ENCODE data around the gene EXD2.
"Not testable (repeated sequence)": the region's sequence is repeated elsewhere in the genome, so short reads cannot be mapped to it uniquely, and the experiment has no call there.

EXD2 gene

GRCh38 chr14:69153873-69154270 lies 37.4 kb upstream of the EXD2 start:
- peak overlapping the region; percentile 90 for H3K4me3 ChIP-seq
- H3K4me2 ChIP-seq = peak overlapping the region; percentile 82
- peaks cover 15% of the 10 kb centered on the region; the same call in 1 of the 2 replicates for H3K27me3 ChIP-seq
- no peak for TF ChIP-seq Cebpa-rat (IDR thresholded peaks at IDR 0.05)
- H4K20me1 ChIP-seq = peaks cover 25% of the 10 kb centered on the region
- no peak overlapping the region for H3K27ac ChIP-seq
- no peaks in the 10 kb centered on the region for H3K9me3 ChIP-seq
- H3K4me1 ChIP-seq = peaks cover 28% of the 10 kb centered on the region
- H3K9ac ChIP-seq = peak overlapping the region; percentile 94
- H3K36me3 ChIP-seq = peaks cover 12% of the 10 kb centered on the region

GRCh38 chr14:69154779-69155178 lies 36.5 kb upstream of the EXD2 start:
- TF ChIP-seq Cebpa-rat (IDR thresholded peaks at IDR 0.05) = no peak
- no peak overlapping the region for H3K4me2 ChIP-seq

DNA sequence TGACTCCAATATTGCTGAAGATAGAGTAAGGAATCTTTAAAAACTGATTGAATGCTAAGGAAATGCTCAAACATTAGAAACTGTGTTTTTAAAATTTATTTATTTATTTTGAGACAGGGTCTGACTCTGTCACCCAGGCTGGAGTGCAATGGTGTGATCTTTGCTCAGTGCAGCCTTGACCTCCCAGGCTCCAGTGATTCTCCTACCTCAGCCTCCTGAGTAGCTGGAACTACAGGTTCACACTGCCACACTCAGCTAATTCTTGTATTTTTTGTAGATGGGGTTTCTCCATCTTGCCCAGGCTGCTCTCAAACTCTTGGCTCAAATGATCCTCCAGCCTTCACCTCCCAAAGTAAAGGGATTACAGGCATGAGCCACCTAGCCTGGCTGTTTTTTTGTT lies 35.1 kb upstream of the EXD2 start:
- Histone ChIP-seq H3K4me1 (peaks cover 8% of the 10 kb centered on the region), H3K9me3 (no peaks in the 10 kb centered on the region), H3K9ac (no peak overlapping the region), H3K4me2 (no peak overlapping the region), H4K20me1 (peaks cover 1% of the 10 kb centered on the region; the same call in 1 of the 2 replicates), H3K27ac (no peak overlapping the region), H3K27me3 (peaks cover 15% of the 10 kb centered on the region; the same call in 1 of the 2 replicates), H3K36me3 (no peaks in the 10 kb centered on the region), H3K4me3 (no peak overlapping the region)
- no peak for TF ChIP-seq Cebpa-rat (IDR thresholded peaks at IDR 0.05)

More at GRCh38 chr14:69154779-69155178, 36.5 kb upstream of the EXD2 start:
- H4K20me1 ChIP-seq = peaks cover 16% of the 10 kb centered on the region
- no peak overlapping the region for H3K4me3 ChIP-seq
- H3K4me1 ChIP-seq = peaks cover 22% of the 10 kb centered on the region
- H3K27ac ChIP-seq = no peak overlapping the region
- H3K9me3 ChIP-seq = no peaks in the 10 kb centered on the region
- H3K9ac ChIP-seq = no peak overlapping the region
- H3K36me3 ChIP-seq = 0 out of 2 replicates have a peak, but pooled peaks cover 2% of the 10 kb centered on the region
- peaks cover 15% of the 10 kb centered on the region; the same call in 1 of the 2 replicates for H3K27me3 ChIP-seq

DNA sequence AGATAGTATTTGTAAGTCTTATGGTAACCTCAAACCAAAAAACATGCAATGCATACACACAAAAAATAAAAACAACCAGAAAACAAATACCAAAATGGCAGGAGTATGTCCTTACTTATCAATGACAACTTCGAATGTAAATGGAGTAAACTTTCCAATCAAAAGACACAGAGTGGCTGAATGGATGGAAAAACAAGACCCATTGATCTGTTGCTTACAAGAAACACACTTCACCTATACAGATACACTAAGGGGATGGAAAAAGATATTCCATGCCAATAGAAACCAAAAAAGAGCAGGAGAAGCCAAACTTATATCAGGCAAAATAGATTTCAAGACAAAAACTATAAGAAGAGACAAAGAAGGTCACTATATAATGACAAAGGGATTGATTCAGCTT lies 29.7 kb upstream of the EXD2 start:
- no peaks in the 10 kb centered on the region for H3K27me3 ChIP-seq
- H4K20me1 ChIP-seq = no peaks in the 10 kb centered on the region
- no peak overlapping the region for H3K9ac ChIP-seq
- no peak overlapping the region for H3K4me3 ChIP-seq
- no peak overlapping the region for H3K4me2 ChIP-seq
- no peak overlapping the region for H3K27ac ChIP-seq
- TF ChIP-seq Cebpa-rat (IDR thresholded peaks at IDR 0.05) = no peak
- H3K4me1 ChIP-seq = no peaks in the 10 kb centered on the region
- H3K36me3 ChIP-seq = no peaks in the 10 kb centered on the region
- peaks cover 6% of the 10 kb centered on the region for H3K9me3 ChIP-seq

- H4K20me1 ChIP-seq, H3K27ac ChIP-seq, H3K9ac ChIP-seq, H3K9me3 ChIP-seq, H3K36me3 ChIP-seq, H3K27me3 ChIP-seq, H3K4me1 ChIP-seq, H3K4me2 ChIP-seq, H3K4me3 ChIP-seq: not testable (repeated sequence)
Measured at GRCh38 chr14:69165787-69166186, 25.5 kb upstream of the EXD2 start.

- Histone ChIP-seq H3K9ac (no peak overlapping the region), H3K4me1 (no peaks in the 10 kb centered on the region), H4K20me1 (no peaks in the 10 kb centered on the region), H3K27me3 (no peaks in the 10 kb centered on the region), H3K36me3 (no peaks in the 10 kb centered on the region), H3K4me3 (no peak overlapping the region), H3K9me3 (no peaks in the 10 kb centered on the region), H3K4me2 (no peak overlapping the region), H3K27ac (no peak overlapping the region)
- TF ChIP-seq Cebpa-rat (IDR thresholded peaks at IDR 0.05) = no peak
Measured at GRCh38 chr14:69170839-69171238, 20.5 kb upstream of the EXD2 start.

DNA sequence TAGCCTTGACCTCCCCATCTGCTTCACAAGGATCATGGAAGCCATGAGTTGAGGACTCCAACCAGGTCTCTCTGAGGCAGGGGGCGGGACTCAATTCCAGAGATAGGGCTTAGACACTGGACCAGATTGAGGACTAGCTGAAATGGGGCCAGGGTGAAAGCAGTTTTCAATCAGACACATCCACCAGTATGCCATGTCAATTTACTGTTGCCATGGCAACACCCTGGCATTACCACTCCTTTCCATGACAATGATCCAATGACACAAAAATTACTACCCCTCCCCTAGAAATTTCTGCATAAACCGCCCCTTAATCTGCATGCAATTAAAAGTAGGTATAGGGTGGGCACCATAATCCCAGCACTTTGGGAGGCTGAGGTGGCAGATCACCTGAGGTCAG lies 19.7 kb upstream of the EXD2 start:
- Histone ChIP-seq H3K36me3 (no peaks in the 10 kb centered on the region), H4K20me1 (no peaks in the 10 kb centered on the region), H3K27ac (no peak overlapping the region), H3K9me3 (no peaks in the 10 kb centered on the region), H3K9ac (no peak overlapping the region), H3K27me3 (no peaks in the 10 kb centered on the region), H3K4me2 (no peak overlapping the region), H3K4me1 (no peaks in the 10 kb centered on the region), H3K4me3 (no peak overlapping the region)
- no peak for TF ChIP-seq Cebpa-rat (IDR thresholded peaks at IDR 0.05)

DNA sequence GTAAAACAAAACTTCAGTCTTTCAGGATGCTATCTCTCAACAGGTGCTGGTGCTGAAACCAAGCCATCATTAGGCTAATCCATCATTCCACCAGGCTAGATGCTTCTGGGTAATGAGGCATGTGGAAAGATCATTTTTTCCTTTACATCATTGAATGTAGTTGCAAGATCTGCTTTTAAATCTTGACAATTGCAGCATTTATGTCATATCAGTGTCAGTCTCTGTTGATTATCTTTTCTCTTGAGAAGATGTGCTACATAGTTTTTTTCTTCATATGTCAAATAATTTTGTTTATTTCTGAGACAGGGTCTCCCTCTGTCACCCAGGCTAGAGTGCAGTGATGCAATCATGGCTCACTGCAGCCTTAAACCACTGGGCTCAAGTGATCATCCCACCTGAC lies 16.2 kb upstream of the EXD2 start:
- H3K9ac ChIP-seq = no peak overlapping the region
- TF ChIP-seq Cebpa-rat (IDR thresholded peaks at IDR 0.05) = no peak

DNA sequence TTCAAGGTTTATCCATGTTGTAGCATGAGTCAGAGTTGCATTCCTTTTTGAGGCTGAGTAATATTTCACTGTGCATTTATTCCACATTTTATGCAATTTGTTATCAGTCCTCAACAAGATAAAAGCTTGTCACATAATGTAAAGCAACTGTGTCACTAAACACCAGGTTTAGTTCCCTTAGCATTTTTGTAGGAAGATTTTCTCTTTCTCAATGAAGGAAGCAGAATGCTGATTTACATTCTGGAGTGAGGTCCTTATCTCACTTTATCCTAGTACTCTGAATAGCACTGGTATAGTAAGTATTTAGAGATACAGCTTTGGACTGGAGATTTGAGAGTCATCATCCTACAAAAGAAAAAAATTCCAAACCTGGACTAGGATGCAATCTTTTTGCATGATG lies 9.8 kb upstream of the EXD2 start:
- Histone ChIP-seq H4K20me1 (no peaks in the 10 kb centered on the region), H3K4me1 (no peaks in the 10 kb centered on the region), H3K27me3 (no peaks in the 10 kb centered on the region), H3K9ac (no peak overlapping the region), H3K4me2 (no peak overlapping the region), H3K4me3 (no peak overlapping the region), H3K36me3 (no peaks in the 10 kb centered on the region), H3K9me3 (no peaks in the 10 kb centered on the region), H3K27ac (no peak overlapping the region)
- TF ChIP-seq Cebpa-rat (IDR thresholded peaks at IDR 0.05) = no peak

More for the DNA sequence above, 16.2 kb upstream of the EXD2 start:
- H3K4me2 ChIP-seq = no peak overlapping the region
- no peak overlapping the region for H3K4me3 ChIP-seq
- no peaks in the 10 kb centered on the region for H3K4me1 ChIP-seq
- no peak overlapping the region for H3K27ac ChIP-seq
- no peaks in the 10 kb centered on the region for H3K36me3 ChIP-seq
- no peaks in the 10 kb centered on the region for H4K20me1 ChIP-seq
- H3K27me3 ChIP-seq = no peaks in the 10 kb centered on the region
- no peaks in the 10 kb centered on the region for H3K9me3 ChIP-seq

- not testable (repeated sequence) for H3K4me3 ChIP-seq, H3K36me3 ChIP-seq, H3K4me1 ChIP-seq, H3K9me3 ChIP-seq, H4K20me1 ChIP-seq, H3K4me2 ChIP-seq, H3K27me3 ChIP-seq, H3K9ac ChIP-seq, H3K27ac ChIP-seq
Measured at GRCh38 chr14:69182580-69182979, 8.7 kb upstream of the EXD2 start.

- H3K9ac ChIP-seq = no peak overlapping the region
- no peaks in the 10 kb centered on the region for H4K20me1 ChIP-seq
- H3K27me3 ChIP-seq = no peaks in the 10 kb centered on the region
- no peak overlapping the region for H3K4me3 ChIP-seq
- no peaks in the 10 kb centered on the region for H3K36me3 ChIP-seq
- no peak for TF ChIP-seq Cebpa-rat (IDR thresholded peaks at IDR 0.05)
- no peak overlapping the region for H3K27ac ChIP-seq
- no peak overlapping the region for H3K4me2 ChIP-seq
- no peaks in the 10 kb centered on the region for H3K9me3 ChIP-seq
- no peaks in the 10 kb centered on the region for H3K4me1 ChIP-seq
Measured at GRCh38 chr14:69183735-69184134, 7.6 kb upstream of the EXD2 start.
